ENCODE results near the gene CEP68. TPM values are rescaled to one million over a fixed set of nuclear protein-coding genes. Genes with fewer than 3 reads are reported as not detected.
A peak's percentile ranks its signal among the peaks of the same experiment; 100 is the strongest.

CEP68 gene
- total RNA-seq, 4 donors from 2014 or later: 11.6 to 32.2 (median 15.9) TPM

DNA sequence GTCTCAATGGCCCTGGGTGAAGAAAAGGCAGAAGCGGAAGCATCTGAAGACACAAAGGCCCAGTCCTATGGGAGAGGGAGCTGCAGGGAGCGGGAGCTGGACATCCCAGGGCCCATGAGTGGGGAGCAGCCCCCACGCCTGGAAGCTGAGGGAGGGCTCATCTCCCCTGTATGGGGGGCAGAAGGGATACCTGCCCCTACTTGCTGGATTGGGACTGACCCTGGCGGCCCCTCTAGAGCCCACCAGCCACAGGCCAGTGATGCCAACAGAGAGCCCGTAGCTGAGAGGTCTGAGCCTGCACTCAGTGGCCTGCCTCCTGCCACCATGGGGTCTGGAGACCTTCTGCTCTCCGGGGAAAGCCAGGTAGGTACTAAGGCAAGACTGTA is 13.2 kb downstream of the CEP68 start:
- no peaks in the 10 kb centered on the region for H3K27me3 ChIP-seq
- peak overlapping the region; percentile 30 to 67 (median 49) for H3K27ac ChIP-seq
- TF ChIP-seq EP300 (IDR thresholded peaks at IDR 0.05; ENCODE audit: low read depth) (no peak), POLR2A (IDR thresholded peaks at IDR 0.05) (no peak), POLR2AphosphoS5 (IDR thresholded peaks at IDR 0.05) (no peak)
- TF ChIP-seq, protein P1, sequence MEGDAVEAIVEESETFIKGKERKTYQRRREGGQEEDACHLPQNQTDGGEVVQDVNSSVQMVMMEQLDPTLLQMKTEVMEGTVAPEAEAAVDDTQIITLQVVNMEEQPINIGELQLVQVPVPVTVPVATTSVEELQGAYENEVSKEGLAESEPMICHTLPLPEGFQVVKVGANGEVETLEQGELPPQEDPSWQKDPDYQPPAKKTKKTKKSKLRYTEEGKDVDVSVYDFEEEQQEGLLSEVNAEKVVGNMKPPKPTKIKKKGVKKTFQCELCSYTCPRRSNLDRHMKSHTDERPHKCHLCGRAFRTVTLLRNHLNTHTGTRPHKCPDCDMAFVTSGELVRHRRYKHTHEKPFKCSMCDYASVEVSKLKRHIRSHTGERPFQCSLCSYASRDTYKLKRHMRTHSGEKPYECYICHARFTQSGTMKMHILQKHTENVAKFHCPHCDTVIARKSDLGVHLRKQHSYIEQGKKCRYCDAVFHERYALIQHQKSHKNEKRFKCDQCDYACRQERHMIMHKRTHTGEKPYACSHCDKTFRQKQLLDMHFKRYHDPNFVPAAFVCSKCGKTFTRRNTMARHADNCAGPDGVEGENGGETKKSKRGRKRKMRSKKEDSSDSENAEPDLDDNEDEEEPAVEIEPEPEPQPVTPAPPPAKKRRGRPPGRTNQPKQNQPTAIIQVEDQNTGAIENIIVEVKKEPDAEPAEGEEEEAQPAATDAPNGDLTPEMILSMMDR (IDR thresholded peaks at IDR 0.05): no peak
- H3K4me1 ChIP-seq: peaks cover 18 to 51% (median 28%) of the 10 kb centered on the region in 4 donors
- intact Hi-C loops (cut with DNase I; ENCODE audit: low total_unique reads): no loop called here
- H3K9me3 ChIP-seq: no peaks in the 10 kb centered on the region
- peaks cover 0 to 4% (median 0%) of the 10 kb centered on the region in 4 donors for H3K36me3 ChIP-seq
- DNase-seq: no peak
- in situ Hi-C loops (cut with MboI; ENCODE audit: low pct_ligation_motif_present in 1 of 4, low pct_unique_long_range_greater_than_20kb in 1 of 4, low sequenced_read_pairs in 3 of 4): loop anchor here in 3 of 4 donors (10.0 to 25.0 kb wide), 3 partner anchors 115 to 493 kb away; no protein-coding TSS in a partner anchor
- 60 to 95% methylated on average over 1 to 6 of the region's 6 CpGs for WGBS, 2 donors (ENCODE audit: low coverage in 1 of 2)
- no peak overlapping the region for H3K4me3 ChIP-seq

DNA sequence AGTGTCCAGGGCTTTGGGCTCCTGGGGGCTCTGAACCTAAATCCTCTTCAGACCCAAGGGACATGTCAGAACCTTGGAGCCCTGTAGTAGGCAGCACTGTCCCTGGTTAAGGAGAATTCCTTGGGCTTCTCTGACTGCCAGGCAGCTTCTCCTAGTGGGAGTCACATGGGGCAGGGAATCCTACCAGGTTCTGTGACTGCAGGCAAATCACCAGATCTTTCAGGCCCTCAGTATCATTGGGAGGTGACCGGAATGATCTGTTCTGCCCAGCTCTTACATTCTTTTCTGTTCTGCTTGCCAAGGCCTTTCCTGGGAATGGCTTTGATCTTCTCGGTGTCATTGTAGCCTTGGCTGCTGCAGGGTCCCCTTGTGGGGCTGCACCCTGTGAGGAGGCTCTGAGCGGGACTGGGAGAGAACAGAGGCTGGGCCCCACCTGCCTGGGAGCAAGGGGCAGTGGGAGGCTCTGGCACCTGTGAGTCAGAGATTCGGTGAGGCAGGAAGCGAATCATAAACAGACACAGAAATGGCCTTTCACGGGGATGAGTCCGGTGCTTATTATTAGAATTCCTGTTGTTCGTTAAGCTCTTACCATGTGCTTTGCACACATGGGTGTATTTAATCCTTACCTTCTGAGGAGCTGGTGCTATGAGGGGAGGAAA is 14.1 kb downstream of the CEP68 start:
- 38% methylated on average over 8 of the region's 8 CpGs; no CpG with 5 or more reads in 1 of the 2 donors for WGBS, 2 donors (ENCODE audit: low coverage in 1 of 2)
- intact Hi-C loops (cut with DNase I; ENCODE audit: low total_unique reads): no loop called here
- peaks cover 0 to 4% (median 0%) of the 10 kb centered on the region in 4 donors for H3K36me3 ChIP-seq

DNA sequence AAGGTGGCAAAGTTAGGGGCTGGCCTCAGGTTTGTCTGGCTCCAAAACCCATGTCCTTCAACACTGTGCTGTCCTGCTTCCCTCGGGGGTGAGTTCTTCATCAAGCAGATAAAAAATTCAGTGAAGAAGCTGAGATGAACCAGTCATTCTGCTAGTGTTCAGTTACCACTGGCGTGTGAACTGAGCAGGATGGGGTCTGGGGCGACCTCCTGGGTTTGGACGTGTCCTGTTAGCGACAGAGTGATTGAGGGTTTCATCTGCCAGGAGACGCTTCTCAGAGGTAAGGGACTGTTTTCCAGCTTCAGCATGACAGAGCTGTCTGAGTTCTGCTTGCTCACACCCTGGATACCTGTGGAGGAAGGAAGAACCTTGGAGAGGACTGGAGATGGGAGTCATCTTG is 14.6 kb downstream of the CEP68 start:
- Histone ChIP-seq H3K4me1 (peaks cover 22 to 49% (median 24%) of the 10 kb centered on the region in 4 donors), H3K27me3 (no peaks in the 10 kb centered on the region), H3K4me3 (no peak overlapping the region), H3K27ac (peak overlapping the region; percentile 30 to 67 (median 49)), H3K36me3 (peaks cover 0 to 4% (median 0%) of the 10 kb centered on the region in 4 donors), H3K9me3 (no peaks in the 10 kb centered on the region)
- DNase-seq: no peak
- in situ Hi-C loops (cut with MboI; ENCODE audit: low pct_ligation_motif_present in 1 of 4, low pct_unique_long_range_greater_than_20kb in 1 of 4, low sequenced_read_pairs in 3 of 4) (loop anchor here in 3 of 4 donors (25.0 kb wide), 2 partner anchors 116 to 491 kb away; no protein-coding TSS in a partner anchor), intact Hi-C loops (cut with DNase I; ENCODE audit: low total_unique reads) (no loop called here)
- WGBS, 2 donors (ENCODE audit: low coverage in 1 of 2): 83% methylated on average over 6 of the region's 6 CpGs; no CpG with 5 or more reads in 1 of the 2 donors
- TF ChIP-seq POLR2AphosphoS5 (IDR thresholded peaks at IDR 0.05) (no peak), EP300 (IDR thresholded peaks at IDR 0.05; ENCODE audit: low read depth) (no peak), POLR2A (IDR thresholded peaks at IDR 0.05) (no peak)
- TF ChIP-seq, protein P1 (IDR thresholded peaks at IDR 0.05): no peak

More for the DNA sequence above, 14.1 kb downstream of the CEP68 start:
- Histone ChIP-seq H3K27me3 (no peaks in the 10 kb centered on the region), H3K4me3 (no peak overlapping the region), H3K9me3 (no peaks in the 10 kb centered on the region), H3K27ac (peak overlapping the region; percentile 30 to 67 (median 49)), H3K4me1 (peaks cover 16 to 48% (median 22%) of the 10 kb centered on the region in 4 donors)
- in situ Hi-C loops (cut with MboI; ENCODE audit: low pct_ligation_motif_present in 1 of 4, low pct_unique_long_range_greater_than_20kb in 1 of 4, low sequenced_read_pairs in 3 of 4): loop anchor here in 3 of 4 donors (25.0 kb wide), 2 partner anchors 117 to 492 kb away; no protein-coding TSS in a partner anchor
- TF ChIP-seq, protein P1 (IDR thresholded peaks at IDR 0.05): peak in 4 of 5 experiments; percentile 19 to 42 (median 24)
- no peak for TF ChIP-seq EP300 (IDR thresholded peaks at IDR 0.05; ENCODE audit: low read depth)
- TF ChIP-seq POLR2AphosphoS5 (IDR thresholded peaks at IDR 0.05): peak in 1 of 3 donors; percentile 37
- TF ChIP-seq POLR2A (IDR thresholded peaks at IDR 0.05): no peak
- peak; percentile 64 for DNase-seq

DNA sequence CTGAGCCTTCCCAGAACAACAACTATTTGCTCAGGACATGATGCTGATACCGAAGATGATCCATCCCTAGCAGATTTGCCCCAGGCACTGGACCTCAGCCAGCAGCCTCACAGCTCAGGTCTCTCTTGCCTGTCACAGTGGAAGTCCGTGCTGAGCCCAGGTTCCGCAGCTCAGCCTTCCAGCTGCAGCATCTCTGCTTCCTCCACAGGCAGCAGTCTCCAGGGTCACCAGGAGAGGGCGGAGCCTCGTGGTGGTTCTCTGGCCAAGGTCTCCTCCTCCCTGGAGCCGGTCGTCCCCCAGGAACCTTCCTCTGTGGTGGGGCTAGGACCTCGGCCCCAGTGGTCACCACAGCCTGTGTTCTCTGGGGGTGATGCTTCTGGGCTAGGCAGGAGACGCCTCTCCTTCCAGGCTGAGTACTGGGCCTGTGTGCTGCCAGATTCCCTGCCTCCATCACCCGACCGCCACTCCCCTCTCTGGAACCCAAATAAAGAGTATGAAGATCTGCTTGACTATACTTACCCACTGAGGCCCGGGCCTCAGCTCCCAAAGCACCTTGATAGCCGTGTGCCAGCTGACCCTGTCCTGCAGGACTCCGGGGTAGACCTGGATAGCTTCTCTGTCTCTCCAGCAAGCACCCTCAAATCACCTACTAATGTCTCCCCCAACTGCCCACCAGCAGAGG is 15.4 kb downstream of the CEP68 start:
- peak overlapping the region in 1 of 4 donors; percentile 54 for H3K27ac ChIP-seq
- H3K27me3 ChIP-seq: no peaks in the 10 kb centered on the region
- DNase-seq: no peak
- no peaks in the 10 kb centered on the region for H3K9me3 ChIP-seq
- 82% methylated on average over 14 of the region's 14 CpGs; no CpG with 5 or more reads in 1 of the 2 donors for WGBS, 2 donors (ENCODE audit: low coverage in 1 of 2)
- TF ChIP-seq, protein P1 (IDR thresholded peaks at IDR 0.05): peak in 3 of 5 experiments; percentile 11 to 29 (median 13)
- no peak for TF ChIP-seq POLR2A (IDR thresholded peaks at IDR 0.05)
- in situ Hi-C loops (cut with MboI; ENCODE audit: low pct_ligation_motif_present in 1 of 4, low pct_unique_long_range_greater_than_20kb in 1 of 4, low sequenced_read_pairs in 3 of 4) (loop anchor here in 3 of 4 donors (25.0 kb wide), 2 partner anchors 116 to 491 kb away; no protein-coding TSS in a partner anchor), intact Hi-C loops (cut with DNase I; ENCODE audit: low total_unique reads) (no loop called here)
- peaks cover 30 to 53% (median 32%) of the 10 kb centered on the region in 4 donors for H3K4me1 ChIP-seq
- H3K4me3 ChIP-seq: no peak overlapping the region
- H3K36me3 ChIP-seq: peaks cover 0 to 4% (median 0%) of the 10 kb centered on the region in 4 donors

All from transverse colon (tissue), 4 donors.